B cell (primary cell): Measurements from ENCODE around the gene C1QTNF7. TPM values are rescaled to one million over a fixed set of nuclear protein-coding genes. Genes with fewer than 3 reads are reported as not detected.

Experiments
- ATAC-seq: fragments of 200-7000 bp; cut with Tn5 transposase; one replicate; pipeline ENCODE4 v1.10.0; 2021; ENCODE audit warnings: low read depth, mild to moderate bottlenecking, moderate number of reproducible peaks, moderate library complexity
- CTCF ChIA-PET: fragments of 350-600 bp; sonication (Branson Sonifier 250); formaldehyde crosslinking; loops from one replicate; lab custom pipeline; 2021; ENCODE audit warnings: antibody characterized with exemption, inconsistent platforms; lab: Charles Lee
- POLR2A ChIA-PET: fragments of 350-600 bp; sonication (Branson Sonifier 250); formaldehyde crosslinking; loops from one replicate; lab custom pipeline; 2021; ENCODE audit warnings: antibody characterized with exemption; lab: Charles Lee
- DNase-seq: peaks from one replicate; pipeline ENCODE4 v3.0.0; 2013
- H2AFZ ChIP-seq: 2 replicates; pipeline ENCODE4 v1.6.1; 2012; ENCODE audit warnings: mild to moderate bottlenecking, low read depth, low read length; ENCODE audit not compliant: insufficient read depth, poor library complexity, severe bottlenecking
- H3K27ac ChIP-seq, 2 donors: 1 replicate in 1 of 2; 2 replicates in 1 of 2; pipeline ENCODE4 v1.5.1; 2012 to 2013; ENCODE audit warnings: low read length in 2 of 2, mild to moderate bottlenecking in 2 of 2, moderate library complexity in 1 of 2
- H3K27me3 ChIP-seq, 4 experiments: fragments of 200-600 bp in 1 of 4; sonication (generic) in 1 of 4; replicated peaks in 1 of 4; 1 replicate in 2 of 4; 2 replicates in 2 of 4; pipeline versions ENCODE4 v1.6.1 to v1.7.0; 2013 to 2016; ENCODE audit warnings: low read length in 3 of 4, mild to moderate bottlenecking in 2 of 4, mixed read lengths in 1 of 4, moderate library complexity in 1 of 4; ENCODE audit not compliant: insufficient read depth in 4 of 4, control insufficient read depth in 3 of 4; ENCODE audit errors: control extremely low read depth in 1 of 4
- H3K36me3 ChIP-seq, 2 experiments: replicated peaks in 1 of 2; 1 replicate in 1 of 2; 2 replicates in 1 of 2; pipeline versions ENCODE4 v1.6.1 to v1.7.1; 2013; ENCODE audit warnings: low read length in 1 of 2; ENCODE audit not compliant: insufficient read depth in 2 of 2, control insufficient read depth in 1 of 2; ENCODE audit errors: control extremely low read depth in 1 of 2, extremely low read depth in 1 of 2
- H3K4me1 ChIP-seq, 2 donors: fragments of 200-600 bp in 1 of 2; sonication (generic) in 1 of 2; 1 replicate in 1 of 2; 2 replicates in 1 of 2; pipeline versions ENCODE4 v1.5.1 to v1.6.1; 2013 to 2017; ENCODE audit warnings: low read length in 2 of 2; ENCODE audit not compliant: control insufficient read depth in 2 of 2, insufficient read depth in 2 of 2
- H3K4me2 ChIP-seq: replicated peaks from 2 replicates; pipeline ENCODE3; 2012; ENCODE audit warnings: mild to moderate bottlenecking, low read depth, low read length; ENCODE audit not compliant: poor library complexity, severe bottlenecking
- H3K4me3 ChIP-seq, 5 experiments: fragments of 200-600 bp in 1 of 5; sonication (generic) in 1 of 5; 1 replicate in 3 of 5; 2 replicates in 2 of 5; pipeline versions ENCODE4 v1.5.1 to v1.7.0; 2011 to 2016; ENCODE audit warnings: low read length in 4 of 5, mild to moderate bottlenecking in 4 of 5, low read depth in 2 of 5, control low read depth in 1 of 5, moderate library complexity in 1 of 5; ENCODE audit not compliant: insufficient read depth in 1 of 5; ENCODE audit errors: control extremely low read depth in 1 of 5, extremely low read depth in 1 of 5
- H3K79me2 ChIP-seq: fragments of 200-600 bp; sonication (generic); one replicate; pipeline ENCODE4 v1.6.0; 2016; ENCODE audit warnings: low read length; ENCODE audit not compliant: control insufficient read depth, insufficient read depth
- H3K9ac ChIP-seq: fragments of 200-600 bp; sonication (generic); 2 replicates; pipeline ENCODE4 v1.6.1; 2017; ENCODE audit warnings: mild to moderate bottlenecking, low read length, moderate library complexity
- H3K9me3 ChIP-seq, 3 donors: one replicate each; pipeline versions ENCODE4 v1.6.1 to v1.7.1; 2013; ENCODE audit warnings: low read length in 2 of 3; ENCODE audit not compliant: control insufficient read depth in 2 of 3, insufficient read depth in 1 of 3; ENCODE audit errors: control extremely low read depth in 1 of 3
- H4K20me1 ChIP-seq: 2 replicates; pipeline ENCODE4 v1.6.0; 2012; ENCODE audit warnings: mild to moderate bottlenecking, low read length; ENCODE audit not compliant: insufficient read depth, control insufficient read depth, poor library complexity, severe bottlenecking
- H3K27ac Mint-ChIP-seq: one replicate; pipeline ENCODE4 v1.8.0; 2021; ENCODE audit warnings: mixed read lengths
- H3K27me3 Mint-ChIP-seq: one replicate; pipeline ENCODE4 v1.8.0; 2021; ENCODE audit warnings: mixed read lengths
- H3K4me1 Mint-ChIP-seq: one replicate; pipeline ENCODE4 v1.8.0; 2021; ENCODE audit warnings: mixed read lengths
- H3K4me3 Mint-ChIP-seq: one replicate; pipeline ENCODE4 v1.8.0; 2021; ENCODE audit warnings: mixed read lengths
- H3K9me3 Mint-ChIP-seq: one replicate; pipeline ENCODE4 v1.8.0; 2022; ENCODE audit warnings: mixed read lengths; ENCODE audit not compliant: insufficient read depth
- WGBS: methylation state at CpG from one replicate; pipeline ENCODE4 v1.1.5; 2013; ENCODE audit warnings: missing lambda C conversion rate; ENCODE audit not compliant: insufficient coverage; 5-methylcytosine and 5-hydroxymethylcytosine counted together
- intact Hi-C: fragments of 100-400 bp; cut with micrococcal nuclease; formaldehyde crosslinking; loops from one replicate; pipeline ENCODE4 v1.10.0; 2022
- polyA plus RNA-seq: library from polyadenylated mRNA; depleted of rRNA; stranded (reverse); fragments of >200 nt; gene quantifications from 2 replicates; pipeline ENCODE4 v1.2.3, GENCODE V29; 2012
- total RNA-seq, 2 donors: library from RNA; stranded (reverse); fragments of 120-200 nt in 1 of 2; gene quantifications; 1 replicate in 1 of 2; 2 replicates in 1 of 2; pipeline versions ENCODE4 v1.2.3 to v1.2.4, GENCODE V29; 2013 to 2022
- TF ChIP-seq, protein P1 (sequence below): fragments of 200-600 bp; IDR thresholded peaks from one replicate; pipeline ENCODE4 v1.8.0; 2022; ENCODE audit warnings: antibody characterized with exemption, mild to moderate bottlenecking

The C1QTNF7 gene
- total and polyA plus RNA-seq, 2 donors (not counting 1 experiment from before 2014, with no cell fraction given): not detected

DNA sequence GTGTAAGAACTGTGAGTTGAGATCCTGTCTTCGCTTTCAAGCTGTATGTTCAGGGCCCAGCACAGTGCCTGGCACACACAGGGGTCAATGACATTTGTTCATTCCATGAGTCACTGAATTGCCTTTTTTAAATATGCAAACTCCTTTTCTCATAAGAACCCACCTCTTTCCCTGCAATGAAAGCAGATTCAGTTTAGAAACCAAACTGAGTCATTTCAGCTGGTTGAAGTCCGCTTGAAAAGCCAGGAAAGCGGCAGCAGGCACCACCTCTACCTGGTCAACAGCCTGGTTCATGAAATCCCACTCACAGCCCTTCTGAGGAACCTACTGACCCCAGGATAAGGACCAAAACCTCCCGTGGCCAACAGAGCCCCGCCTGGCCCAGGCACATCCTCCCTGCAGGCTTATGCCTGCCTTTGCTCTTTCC, 4.5 kb upstream of the C1QTNF7 start:
- DNase-seq (no peak), ATAC-seq (no peak)
- Histone ChIP-seq H3K9ac (no peak overlapping the region), H3K4me3 (no peak overlapping the region), H4K20me1 (no peaks in the 10 kb centered on the region), H3K27ac (no peak overlapping the region), H3K79me2 (no peaks in the 10 kb centered on the region), H3K9me3 (peaks cover 0 to 3% (median 0%) of the 10 kb centered on the region in 3 donors), H3K27me3 (no peaks in the 10 kb centered on the region), H3K36me3 (no peaks in the 10 kb centered on the region), H3K4me1 (no peaks in the 10 kb centered on the region), H2AFZ (no peak overlapping the region), H3K4me2 (no peak overlapping the region)
- CTCF ChIA-PET: no interaction called here
- TF ChIP-seq, protein P1, sequence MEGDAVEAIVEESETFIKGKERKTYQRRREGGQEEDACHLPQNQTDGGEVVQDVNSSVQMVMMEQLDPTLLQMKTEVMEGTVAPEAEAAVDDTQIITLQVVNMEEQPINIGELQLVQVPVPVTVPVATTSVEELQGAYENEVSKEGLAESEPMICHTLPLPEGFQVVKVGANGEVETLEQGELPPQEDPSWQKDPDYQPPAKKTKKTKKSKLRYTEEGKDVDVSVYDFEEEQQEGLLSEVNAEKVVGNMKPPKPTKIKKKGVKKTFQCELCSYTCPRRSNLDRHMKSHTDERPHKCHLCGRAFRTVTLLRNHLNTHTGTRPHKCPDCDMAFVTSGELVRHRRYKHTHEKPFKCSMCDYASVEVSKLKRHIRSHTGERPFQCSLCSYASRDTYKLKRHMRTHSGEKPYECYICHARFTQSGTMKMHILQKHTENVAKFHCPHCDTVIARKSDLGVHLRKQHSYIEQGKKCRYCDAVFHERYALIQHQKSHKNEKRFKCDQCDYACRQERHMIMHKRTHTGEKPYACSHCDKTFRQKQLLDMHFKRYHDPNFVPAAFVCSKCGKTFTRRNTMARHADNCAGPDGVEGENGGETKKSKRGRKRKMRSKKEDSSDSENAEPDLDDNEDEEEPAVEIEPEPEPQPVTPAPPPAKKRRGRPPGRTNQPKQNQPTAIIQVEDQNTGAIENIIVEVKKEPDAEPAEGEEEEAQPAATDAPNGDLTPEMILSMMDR: no peak
- intact Hi-C loops: no loop called here
- H3K9me3 Mint-ChIP-seq: no peaks in the 10 kb centered on the region
- no peak overlapping the region for H3K27ac Mint-ChIP-seq
- H3K4me1 Mint-ChIP-seq: peaks cover 2% of the 10 kb centered on the region
- peaks cover 6% of the 10 kb centered on the region for H3K27me3 Mint-ChIP-seq
- 84% methylated on average over 5 of the region's 5 CpGs for WGBS
- POLR2A ChIA-PET: no interaction called here
- H3K4me3 Mint-ChIP-seq: no peak overlapping the region

DNA sequence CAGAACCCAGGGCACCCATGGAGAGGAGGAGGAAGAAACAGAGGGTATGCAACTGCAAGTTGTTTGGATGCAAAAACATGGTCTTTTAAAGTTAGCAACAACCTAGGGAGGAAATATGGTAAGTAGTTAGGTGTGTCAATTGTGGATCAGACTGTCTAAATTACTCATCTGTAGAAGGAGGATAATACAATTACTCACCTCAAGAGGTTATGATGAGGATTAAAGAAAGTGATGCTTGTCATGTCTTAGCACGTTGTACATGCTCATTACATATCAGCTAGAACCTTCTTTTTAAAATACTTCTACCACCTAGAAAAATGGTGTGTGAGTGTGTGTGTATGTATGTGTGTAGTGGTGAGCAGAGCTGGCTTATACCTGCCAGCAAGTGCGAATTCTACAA, 2.3 kb upstream of the C1QTNF7 start:
- Histone ChIP-seq H3K9me3 (peaks cover 0 to 3% (median 0%) of the 10 kb centered on the region in 3 donors), H3K4me1 (no peaks in the 10 kb centered on the region), H3K4me2 (no peak overlapping the region), H3K79me2 (no peaks in the 10 kb centered on the region), H3K9ac (no peak overlapping the region), H3K27me3 (no peaks in the 10 kb centered on the region), H3K27ac (no peak overlapping the region), H3K36me3 (no peaks in the 10 kb centered on the region), H3K4me3 (no peak overlapping the region), H2AFZ (no peak overlapping the region), H4K20me1 (no peaks in the 10 kb centered on the region)
- intact Hi-C loops: no loop called here
- no CpG with 5 or more reads among the region's 2 CpGs for WGBS
- DNase-seq (no peak), ATAC-seq (no peak)
- TF ChIP-seq, protein P1: no peak
- Mint-ChIP-seq H3K27ac (no peak overlapping the region), H3K27me3 (peaks cover 6% of the 10 kb centered on the region), H3K9me3 (no peaks in the 10 kb centered on the region), H3K4me3 (no peak overlapping the region), H3K4me1 (no peaks in the 10 kb centered on the region)
- POLR2A ChIA-PET: no interaction called here
- CTCF ChIA-PET: interaction anchor here (0.8 kb wide), 2 partner anchors 32 kb away, joined by 3 to 5 read pairs; no protein-coding TSS in a partner anchor
